Cardiac fibroblast (primary cell): ENCODE results near the gene THSD7B.

Source experiments
- DNase-seq, 2 donors: peaks; one replicate each; pipeline versions ENCODE4 v3.0.0 to v3.0.0-alpha.2; 2010; ENCODE audit warnings: low read depth in 2 of 2
- H3K4me3 ChIP-seq, 2 donors: replicated peaks in 1 of 2; 1 replicate in 1 of 2; 2 replicates in 1 of 2; pipeline ENCODE4 v1.5.1; 2011; ENCODE audit warnings: low read depth in 2 of 2, low read length in 2 of 2, mild to moderate bottlenecking in 2 of 2, moderate library complexity in 1 of 2
- CTCF ChIP-seq: IDR thresholded peaks from one replicate; pipeline ENCODE4 v1.5.1; 2011; ENCODE audit warnings: low read depth, mild to moderate bottlenecking, low read length, inconsistent platforms

Gene THSD7B

GRCh38 chr2:136798766-136799165, 33.4 kb downstream of the THSD7B start:
- no peak for TF ChIP-seq CTCF
- no peak for DNase-seq
- H3K4me3 ChIP-seq = no peak overlapping the region

- no peak for TF ChIP-seq CTCF
- no peak for DNase-seq
- no peak overlapping the region for H3K4me3 ChIP-seq
These were observed 36.3 kb downstream of the THSD7B start for GRCh38 chr2:136801661-136802060.

GRCh38 chr2:136809998-136810397, 44.7 kb downstream of the THSD7B start:
- no peak overlapping the region for H3K4me3 ChIP-seq
- TF ChIP-seq CTCF = no peak
- DNase-seq = no peak

- no peak for TF ChIP-seq CTCF
- DNase-seq = no peak
- no peak overlapping the region for H3K4me3 ChIP-seq
These were observed 53.5 kb downstream of the THSD7B start for GRCh38 chr2:136818839-136819238.

GRCh38 chr2:136823291-136823690, 57.9 kb downstream of the THSD7B start:
- no peak for TF ChIP-seq CTCF
- no peak for DNase-seq
- H3K4me3 ChIP-seq = no peak overlapping the region

- TF ChIP-seq CTCF = no peak
- no peak overlapping the region for H3K4me3 ChIP-seq
- no peak for DNase-seq
These were observed 62.8 kb downstream of the THSD7B start for GRCh38 chr2:136828162-136828561.

GRCh38 chr2:136828774-136829173, 63.4 kb downstream of the THSD7B start:
- H3K4me3 ChIP-seq = no peak overlapping the region
- no peak for DNase-seq
- TF ChIP-seq CTCF = no peak
